CD4-positive, CD25-positive, alpha-beta regulatory T cell (primary cell): Measurements from ENCODE around the gene PDE4D. TPM values are rescaled to one million over a fixed set of nuclear protein-coding genes. Genes with fewer than 3 reads are reported as not detected.

Source experiments
- ATAC-seq, 2 donors: fragments of 150-1000 bp; cut with Tn5 transposase; one replicate each; pipeline ENCODE4 v1.10.0; 2021; ENCODE audit warnings: low read depth in 2 of 2, moderate number of reproducible peaks in 2 of 2, moderate library complexity in 1 of 2
- DNase-seq, 3 donors: peaks; one replicate each; pipeline versions ENCODE4 v3.0.0 to v3.0.0-alpha.2; 2012 to 2022; ENCODE audit warnings: mixed read lengths in 1 of 3
- H3K27ac ChIP-seq: one replicate; pipeline ENCODE4 v1.7.0; 2013; ENCODE audit warnings: mild to moderate bottlenecking, low read length; ENCODE audit not compliant: insufficient read depth, poor library complexity, severe bottlenecking
- H3K27me3 ChIP-seq: one replicate; pipeline ENCODE4 v1.7.0; 2013; ENCODE audit warnings: low read length; ENCODE audit not compliant: control insufficient read depth, insufficient read depth
- H3K36me3 ChIP-seq: one replicate; pipeline ENCODE4 v1.7.0; 2013; ENCODE audit warnings: mild to moderate bottlenecking, low read length, moderate library complexity; ENCODE audit not compliant: control insufficient read depth, insufficient read depth
- H3K4me1 ChIP-seq: 2 replicates; pipeline ENCODE4 v1.7.0; 2013; ENCODE audit warnings: mild to moderate bottlenecking, low read length; ENCODE audit not compliant: insufficient read depth, control insufficient read depth, poor library complexity, severe bottlenecking
- H3K4me3 ChIP-seq: one replicate; pipeline ENCODE4 v1.7.0; 2013; ENCODE audit warnings: low read depth, mild to moderate bottlenecking, low read length, moderate library complexity
- H3K9me3 ChIP-seq, 2 experiments: 1 replicate in 1 of 2; 2 replicates in 1 of 2; pipeline ENCODE4 v1.7.0; 2013; ENCODE audit warnings: low read length in 2 of 2, mild to moderate bottlenecking in 1 of 2, moderate library complexity in 1 of 2; ENCODE audit not compliant: control insufficient read depth in 2 of 2
- H3K27ac Mint-ChIP-seq, 3 donors: one replicate each; pipeline ENCODE4 v1.8.0; 2020 to 2022; ENCODE audit warnings: mild to moderate bottlenecking in 3 of 3, mixed read lengths in 3 of 3, moderate library complexity in 2 of 3
- H3K27me3 Mint-ChIP-seq: one replicate; pipeline ENCODE4 v1.8.0; 2022; ENCODE audit warnings: mild to moderate bottlenecking, mixed read lengths
- H3K36me3 Mint-ChIP-seq: one replicate; pipeline ENCODE4 v1.8.0; 2020; ENCODE audit warnings: mixed read lengths
- H3K4me1 Mint-ChIP-seq, 4 donors: one replicate each; pipeline ENCODE4 v1.8.0; 2020 to 2022; ENCODE audit warnings: mixed read lengths in 4 of 4, mild to moderate bottlenecking in 1 of 4
- H3K4me3 Mint-ChIP-seq, 4 donors: one replicate each; pipeline ENCODE4 v1.8.0; 2020 to 2022; ENCODE audit warnings: mild to moderate bottlenecking in 4 of 4, mixed read lengths in 4 of 4, moderate library complexity in 3 of 4
- H3K9me3 Mint-ChIP-seq, 7 donors: one replicate each; pipeline ENCODE4 v1.8.0; 2020 to 2022; ENCODE audit warnings: mixed read lengths in 7 of 7, mild to moderate bottlenecking in 3 of 7, moderate library complexity in 2 of 7
- polyA plus RNA-seq, 4 donors: library from polyadenylated mRNA; unstranded; fragments of 300-500 nt; fragmentation: Illumina TruSeq; gene quantifications; one replicate each; pipeline ENCODE4 v1.2.3, GENCODE V29; 2021
- total RNA-seq: library from RNA; stranded (reverse); gene quantifications from one replicate; pipeline ENCODE4 v1.2.3, GENCODE V29; 2022

PDE4D gene
- total and polyA plus RNA-seq, 5 donors from 2014 or later = 2.1 to 39.9 (median 4.8) TPM

DNA sequence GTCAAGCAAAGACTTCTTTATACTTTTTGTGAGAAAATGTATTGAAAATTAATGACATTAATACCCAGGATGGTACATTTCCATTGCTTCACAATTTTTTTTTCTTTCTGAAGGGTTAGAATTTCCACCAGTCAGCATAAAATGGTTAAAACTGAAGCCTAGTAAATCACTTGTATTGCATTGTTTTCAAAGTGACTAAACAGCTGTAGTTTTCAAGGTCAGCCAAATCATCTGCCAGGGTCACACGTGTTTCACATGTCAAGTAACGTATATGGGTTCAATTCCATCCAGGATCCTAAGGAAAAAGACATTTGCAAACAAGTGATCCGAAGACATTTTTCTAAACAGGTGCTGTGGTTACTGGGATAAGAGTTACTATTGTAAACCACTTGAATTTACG is 736.5 kb downstream of the PDE4D start:
- H3K9me3 ChIP-seq = no peaks in the 10 kb centered on the region
- Mint-ChIP-seq H3K4me1 (peaks cover 4 to 18% (median 9%) of the 10 kb centered on the region in 4 donors), H3K36me3 (no peaks in the 10 kb centered on the region), H3K4me3 (no peak overlapping the region), H3K27me3 (peaks cover 9% of the 10 kb centered on the region), H3K9me3 (no peaks in the 10 kb centered on the region), H3K27ac (no peak overlapping the region)
- H3K27me3 ChIP-seq = no peaks in the 10 kb centered on the region
- no peak for DNase-seq
- ATAC-seq = no peak
- no peak overlapping the region for H3K4me3 ChIP-seq
- H3K4me1 ChIP-seq = no peaks in the 10 kb centered on the region
- H3K27ac ChIP-seq = no peak overlapping the region
- no peaks in the 10 kb centered on the region for H3K36me3 ChIP-seq

DNA sequence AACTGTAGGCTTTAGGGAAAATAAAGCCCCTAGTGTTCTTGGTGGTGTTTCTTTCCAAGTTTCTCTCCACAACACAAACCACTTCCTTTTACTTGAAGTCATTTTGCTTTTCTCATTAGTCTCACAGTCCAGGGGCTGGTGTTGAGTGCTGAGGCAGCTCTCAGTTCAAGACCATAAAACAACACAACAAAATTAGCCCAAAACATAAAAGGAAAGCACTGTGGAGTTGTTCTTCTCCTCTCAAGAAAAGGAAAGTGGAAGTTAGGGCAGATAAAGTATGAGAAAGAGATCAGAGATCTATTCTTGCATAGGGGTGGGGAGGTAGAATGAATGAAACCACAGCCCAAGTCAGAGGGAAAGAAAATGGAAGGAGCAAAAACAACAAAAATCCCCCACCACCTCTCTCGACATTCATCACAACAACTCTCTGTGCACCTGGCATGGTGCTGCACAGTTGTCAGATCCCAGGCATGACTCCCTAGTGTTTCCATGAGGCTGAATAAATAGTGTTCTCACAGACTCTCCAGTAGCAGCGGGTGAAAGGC is 740.8 kb downstream of the PDE4D start:
- Mint-ChIP-seq H3K27me3 (peaks cover under 1% of the 10 kb centered on the region), H3K36me3 (no peaks in the 10 kb centered on the region), H3K27ac (peak overlapping the region in 1 of 3 donors; percentile 12), H3K9me3 (no peaks in the 10 kb centered on the region), H3K4me3 (no peak overlapping the region), H3K4me1 (peaks cover 0 to 12% (median 3%) of the 10 kb centered on the region in 4 donors)
- no peaks in the 10 kb centered on the region for H3K9me3 ChIP-seq
- ATAC-seq = no peak
- no peak overlapping the region for H3K4me3 ChIP-seq
- DNase-seq = peak in 1 of 3 donors; percentile 16
- no peaks in the 10 kb centered on the region for H3K36me3 ChIP-seq
- no peaks in the 10 kb centered on the region for H3K27me3 ChIP-seq
- no peak overlapping the region for H3K27ac ChIP-seq
- no peaks in the 10 kb centered on the region for H3K4me1 ChIP-seq

DNA sequence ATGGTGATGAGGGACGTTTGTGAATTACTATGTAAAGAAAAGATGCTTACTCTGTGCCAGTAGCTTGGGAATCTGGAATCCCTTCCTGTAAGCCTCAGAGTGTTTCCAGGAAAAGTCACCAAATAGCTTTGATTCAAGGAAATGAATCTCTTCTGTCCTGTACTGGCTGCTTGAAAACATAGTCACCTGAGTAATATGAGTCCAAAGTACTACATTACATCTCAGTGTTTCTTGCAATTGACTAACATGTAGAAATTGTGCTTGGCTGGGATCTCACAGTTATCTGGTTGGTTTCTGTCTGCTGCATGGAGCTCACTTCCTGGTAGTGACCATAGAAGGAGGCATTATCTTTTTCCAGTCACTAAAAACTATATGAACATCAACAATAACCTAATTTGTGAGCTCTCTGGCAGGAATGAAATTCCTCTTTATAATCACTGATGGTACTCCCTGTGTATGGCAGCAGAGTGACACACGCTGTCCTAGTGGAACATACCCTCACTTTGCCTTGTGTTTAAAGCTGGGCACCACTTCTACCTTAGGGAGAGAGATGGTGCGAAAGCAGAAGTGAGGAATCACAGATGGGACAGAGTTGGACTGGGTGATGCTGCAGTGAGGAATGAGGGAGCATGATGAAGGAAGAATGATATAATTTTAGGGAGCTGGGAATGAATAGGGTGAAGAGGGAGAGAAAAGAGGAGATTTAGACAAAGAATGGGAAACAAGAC is 742.2 kb downstream of the PDE4D start:
- no peak overlapping the region for H3K27ac ChIP-seq
- no peak for DNase-seq
- peaks cover 0 to 12% (median 3%) of the 10 kb centered on the region in 4 donors for H3K4me1 Mint-ChIP-seq
- no peak overlapping the region for H3K4me3 Mint-ChIP-seq
- H3K4me3 ChIP-seq = no peak overlapping the region
- no peaks in the 10 kb centered on the region for H3K9me3 Mint-ChIP-seq
- no peak for ATAC-seq
- no peak overlapping the region for H3K27ac Mint-ChIP-seq
- H3K9me3 ChIP-seq = no peaks in the 10 kb centered on the region
- no peaks in the 10 kb centered on the region for H3K36me3 ChIP-seq
- H3K27me3 Mint-ChIP-seq = no peaks in the 10 kb centered on the region
- no peaks in the 10 kb centered on the region for H3K27me3 ChIP-seq
- H3K4me1 ChIP-seq = no peaks in the 10 kb centered on the region
- no peaks in the 10 kb centered on the region for H3K36me3 Mint-ChIP-seq

DNA sequence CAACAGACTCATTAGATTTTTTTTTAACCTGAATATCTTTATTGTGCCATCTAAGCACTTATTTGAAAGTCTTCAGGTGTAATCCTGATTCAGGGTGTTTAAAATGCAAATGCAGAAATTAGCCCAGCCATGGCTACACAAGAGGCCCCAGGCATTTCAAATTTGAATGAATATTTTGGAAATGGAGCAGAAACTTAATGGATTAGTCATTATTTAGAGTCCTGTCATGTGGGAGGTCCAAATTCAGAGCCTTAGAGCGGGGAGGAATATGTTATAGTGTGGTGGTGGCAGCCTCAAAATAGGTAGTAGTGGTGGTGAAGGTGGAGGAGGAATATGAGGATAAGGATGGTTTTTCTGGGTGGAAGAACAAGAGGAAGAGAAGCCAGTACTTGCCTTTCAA is 743.7 kb downstream of the PDE4D start:
- no peak for ATAC-seq

DNA sequence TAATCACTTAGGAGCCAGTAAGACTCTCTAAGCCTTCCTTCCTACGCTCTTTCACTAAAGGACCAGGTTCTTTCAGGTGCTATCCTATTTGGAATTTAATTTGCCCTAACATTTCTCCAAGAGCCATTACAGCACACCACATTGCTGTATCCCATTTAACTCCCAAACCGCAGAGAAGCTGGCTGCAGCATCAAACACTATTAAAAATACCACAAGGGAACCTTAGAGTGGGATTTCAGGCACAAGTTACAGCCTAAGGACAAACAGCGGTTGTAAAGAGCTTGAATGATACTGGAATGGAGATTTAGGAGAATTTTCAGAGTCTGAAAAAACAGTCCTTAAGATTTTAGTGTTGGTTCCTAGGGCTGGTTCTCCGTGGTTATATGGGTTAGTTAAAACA is 744.3 kb downstream of the PDE4D start:
- no peaks in the 10 kb centered on the region for H3K36me3 Mint-ChIP-seq
- Histone ChIP-seq H3K4me1 (no peaks in the 10 kb centered on the region), H3K27me3 (no peaks in the 10 kb centered on the region), H3K4me3 (no peak overlapping the region), H3K36me3 (no peaks in the 10 kb centered on the region), H3K27ac (no peak overlapping the region), H3K9me3 (no peaks in the 10 kb centered on the region)
- no peak overlapping the region for H3K4me3 Mint-ChIP-seq
- no peak overlapping the region for H3K27ac Mint-ChIP-seq
- no peaks in the 10 kb centered on the region for H3K27me3 Mint-ChIP-seq
- no peak for ATAC-seq
- H3K9me3 Mint-ChIP-seq = no peaks in the 10 kb centered on the region
- no peak for DNase-seq
- peaks cover 0 to 12% (median 3%) of the 10 kb centered on the region in 4 donors for H3K4me1 Mint-ChIP-seq

More for the DNA sequence above, 743.7 kb downstream of the PDE4D start:
- Mint-ChIP-seq H3K4me3 (no peak overlapping the region), H3K36me3 (no peaks in the 10 kb centered on the region), H3K9me3 (no peaks in the 10 kb centered on the region), H3K27me3 (no peaks in the 10 kb centered on the region), H3K4me1 (peaks cover 0 to 12% (median 3%) of the 10 kb centered on the region in 4 donors), H3K27ac (no peak overlapping the region)
- Histone ChIP-seq H3K27me3 (no peaks in the 10 kb centered on the region), H3K27ac (no peak overlapping the region), H3K4me3 (no peak overlapping the region), H3K9me3 (no peaks in the 10 kb centered on the region), H3K4me1 (no peaks in the 10 kb centered on the region), H3K36me3 (no peaks in the 10 kb centered on the region)
- no peak for DNase-seq

DNA sequence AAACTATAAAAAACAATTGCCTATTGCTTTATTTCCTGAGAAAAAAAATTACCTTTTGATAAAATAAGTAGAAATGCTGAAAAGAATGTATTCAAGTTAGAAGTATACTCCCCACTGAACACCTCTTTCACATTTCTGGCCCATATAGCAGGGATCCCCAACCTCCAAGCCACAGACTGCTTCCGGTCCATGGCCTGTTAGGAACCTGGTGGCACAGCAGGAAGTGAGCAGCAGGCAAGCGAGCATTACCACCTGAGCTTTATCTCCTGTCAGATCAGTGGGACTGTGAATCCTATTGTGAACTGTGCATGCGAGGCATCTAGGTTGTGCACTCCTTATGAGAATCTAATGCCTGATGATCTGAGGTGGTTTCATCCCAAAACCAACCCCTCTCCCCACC is 746.8 kb downstream of the PDE4D start:
- Histone ChIP-seq H3K9me3 (no peaks in the 10 kb centered on the region), H3K27me3 (no peaks in the 10 kb centered on the region), H3K4me1 (no peaks in the 10 kb centered on the region), H3K36me3 (no peaks in the 10 kb centered on the region), H3K27ac (no peak overlapping the region), H3K4me3 (no peak overlapping the region)
- Mint-ChIP-seq H3K4me1 (peaks cover 0 to 4% (median 0%) of the 10 kb centered on the region in 4 donors), H3K9me3 (no peaks in the 10 kb centered on the region), H3K27me3 (no peaks in the 10 kb centered on the region), H3K4me3 (no peak overlapping the region), H3K36me3 (no peaks in the 10 kb centered on the region), H3K27ac (no peak overlapping the region)
- ATAC-seq (no peak), DNase-seq (no peak)

DNA sequence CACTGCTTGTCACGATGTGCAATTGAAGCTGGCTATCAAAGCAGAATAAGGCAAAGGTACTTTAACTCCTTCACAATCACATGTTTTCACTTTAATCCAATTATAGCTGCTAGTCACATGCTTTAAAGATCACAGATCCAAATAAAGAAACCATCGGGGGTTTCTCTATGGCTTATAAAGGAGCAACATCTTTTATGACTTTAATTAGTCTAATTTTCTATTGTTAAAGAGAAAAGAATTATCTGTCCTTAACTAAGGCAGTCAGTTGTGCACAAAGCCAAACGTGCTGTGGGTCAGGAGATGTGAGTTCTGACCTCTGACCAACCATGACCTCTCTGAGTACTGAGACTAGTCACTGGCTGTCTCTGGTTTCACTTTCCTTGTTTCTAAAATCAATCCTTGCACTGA is 749.6 kb downstream of the PDE4D start:
- no peak overlapping the region for H3K4me3 ChIP-seq
- H3K27me3 ChIP-seq = no peaks in the 10 kb centered on the region
- Mint-ChIP-seq H3K9me3 (no peaks in the 10 kb centered on the region), H3K27ac (no peak overlapping the region), H3K27me3 (no peaks in the 10 kb centered on the region), H3K36me3 (no peaks in the 10 kb centered on the region), H3K4me1 (no peaks in the 10 kb centered on the region), H3K4me3 (no peak overlapping the region)
- no peaks in the 10 kb centered on the region for H3K4me1 ChIP-seq
- H3K27ac ChIP-seq = no peak overlapping the region
- ATAC-seq (no peak), DNase-seq (no peak)
- H3K9me3 ChIP-seq = no peaks in the 10 kb centered on the region
- H3K36me3 ChIP-seq = no peaks in the 10 kb centered on the region

DNA sequence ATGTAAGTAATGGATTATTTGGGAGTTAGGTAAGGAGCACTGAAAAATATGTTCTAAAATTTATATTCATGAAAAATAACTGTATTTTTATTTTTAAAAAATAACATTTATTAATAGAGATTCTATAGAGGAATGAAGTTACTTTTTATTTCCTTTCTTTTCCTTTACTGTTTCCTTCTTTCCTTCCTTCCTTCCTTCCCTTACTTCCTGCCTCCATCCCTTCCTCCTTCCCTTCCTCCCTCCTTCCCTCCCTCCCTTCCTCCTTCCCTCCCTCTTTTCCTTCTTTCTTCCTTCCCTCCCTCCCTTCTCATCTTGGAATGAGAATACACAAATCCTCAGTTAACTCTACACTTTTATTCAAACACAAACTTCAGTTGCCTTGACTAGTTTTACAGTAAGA is 750.6 kb downstream of the PDE4D start:
- Mint-ChIP-seq H3K4me1 (no peaks in the 10 kb centered on the region), H3K36me3 (no peaks in the 10 kb centered on the region), H3K9me3 (no peaks in the 10 kb centered on the region), H3K27ac (no peak overlapping the region), H3K4me3 (no peak overlapping the region), H3K27me3 (no peaks in the 10 kb centered on the region)
- no peak for DNase-seq
- Histone ChIP-seq H3K36me3 (no peaks in the 10 kb centered on the region), H3K4me3 (no peak overlapping the region), H3K4me1 (no peaks in the 10 kb centered on the region), H3K9me3 (no peaks in the 10 kb centered on the region), H3K27me3 (no peaks in the 10 kb centered on the region), H3K27ac (no peak overlapping the region)
- no peak for ATAC-seq
